Mucosa of descending colon (tissue), 3 donors: Measurements from ENCODE around the gene FN1. TPM values are rescaled to one million over a fixed set of nuclear protein-coding genes. Genes with fewer than 3 reads are reported as not detected.
"Not testable (repeated sequence)": the region's sequence is repeated elsewhere in the genome, so short reads cannot be mapped to it uniquely, and the experiment has no call there.

Experiments used
- ATAC-seq: fragments of 200-7000 bp; cut with Tn5 transposase; one replicate; pipeline ENCODE4 v1.9.1; 2020; ENCODE audit warnings: mild to moderate bottlenecking, moderate library complexity
- DNase-seq, 3 donors: peaks; one replicate each; pipeline ENCODE4 v3.0.0-alpha.2; 2020
- H3K36me3 ChIP-seq: fragments of 200-600 bp; one replicate; pipeline ENCODE4 v1.8.0; 2021; ENCODE audit warnings: low read depth, mild to moderate bottlenecking
- H3K4me1 ChIP-seq: fragments of 200-600 bp; one replicate; pipeline ENCODE4 v1.8.0; 2021; ENCODE audit warnings: low read depth, mild to moderate bottlenecking
- H3K4me3 ChIP-seq: fragments of 200-600 bp; one replicate; pipeline ENCODE4 v1.8.0; 2021; ENCODE audit warnings: mild to moderate bottlenecking
- H3K9me3 ChIP-seq: fragments of 200-600 bp; one replicate; pipeline ENCODE4 v1.8.0; 2021; ENCODE audit warnings: mild to moderate bottlenecking
- intact Hi-C, 2 donors: fragments of 100-400 bp; cut with DNase I in 1 of 2; cut with micrococcal nuclease in 1 of 2; formaldehyde crosslinking; loops; one replicate each; pipeline versions ENCODE4 v1.11.0 to v1.11.1; 2022; cut with DNase I, micrococcal nuclease
- total RNA-seq, 3 donors: library from RNA; stranded (reverse); fragmentation: NEBNext Ultra II Directional in 2 of 3; extraction: Animal tissue kit (Norgen Biotek cat#: 25700) in 2 of 3; gene quantifications; one replicate each; pipeline versions ENCODE4 v1.2.1 to v1.2.4, GENCODE V29; 2021 to 2023
- TF ChIP-seq, protein P1 (sequence below): fragments of 200-600 bp; IDR thresholded peaks from one replicate; pipeline ENCODE4 v1.8.0; 2022; ENCODE audit warnings: antibody characterized with exemption, mild to moderate bottlenecking
- donor health status: DM: no; HTN: no; CAD: no; lungs with moderate emphysema.
- donor health status: DM: no; HTN: no; CAD: no.
- donor health status: DM: no; HTN: yes; CAD: no.

The FN1 gene
- total RNA-seq, 3 donors from 2014 or later, result 30.3 to 1,060 (median 208) TPM

DNA sequence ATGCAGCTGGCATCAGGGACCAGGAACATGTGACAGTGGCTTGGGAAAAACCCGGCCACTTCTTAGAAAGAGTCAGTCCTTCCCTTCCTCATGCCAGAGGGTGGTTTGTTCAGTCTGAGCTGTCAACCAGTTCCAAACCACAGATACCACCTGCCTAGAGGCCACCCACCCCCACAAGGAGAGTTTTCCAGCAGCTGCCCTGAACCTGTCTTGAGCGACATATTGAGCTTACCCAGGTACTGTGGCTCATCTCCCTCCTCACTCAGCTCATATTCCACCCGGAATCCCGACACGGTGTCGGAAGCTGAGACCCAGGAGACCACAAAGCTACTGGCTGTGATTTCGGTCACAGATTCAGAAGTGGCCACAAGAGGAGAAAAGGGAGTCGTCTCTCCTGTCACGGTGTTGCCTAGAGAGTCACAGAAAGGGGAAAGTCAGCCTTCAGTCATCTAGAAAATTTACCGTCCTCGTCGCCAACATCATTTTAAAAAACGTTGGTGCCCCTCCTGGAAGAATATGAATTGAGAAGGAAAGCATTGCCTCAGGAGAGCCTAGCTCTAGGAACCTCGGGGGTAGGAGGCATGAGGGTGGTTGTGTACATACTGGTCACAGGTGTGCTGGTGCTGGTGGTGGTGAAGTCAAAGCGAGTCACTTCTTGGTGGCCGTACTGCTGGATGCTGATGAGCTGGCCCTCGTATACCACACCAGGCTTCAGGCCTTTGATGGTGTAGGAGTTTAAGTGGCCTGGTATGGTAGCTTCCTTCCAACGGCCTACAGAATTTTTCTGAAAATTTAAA lies 26.3 kb downstream of the FN1 start:
- Histone ChIP-seq H3K4me3 (no peak overlapping the region), H3K4me1 (no peaks in the 10 kb centered on the region), H3K36me3 (no peaks in the 10 kb centered on the region), H3K9me3 (no peaks in the 10 kb centered on the region)
- TF ChIP-seq, protein P1, sequence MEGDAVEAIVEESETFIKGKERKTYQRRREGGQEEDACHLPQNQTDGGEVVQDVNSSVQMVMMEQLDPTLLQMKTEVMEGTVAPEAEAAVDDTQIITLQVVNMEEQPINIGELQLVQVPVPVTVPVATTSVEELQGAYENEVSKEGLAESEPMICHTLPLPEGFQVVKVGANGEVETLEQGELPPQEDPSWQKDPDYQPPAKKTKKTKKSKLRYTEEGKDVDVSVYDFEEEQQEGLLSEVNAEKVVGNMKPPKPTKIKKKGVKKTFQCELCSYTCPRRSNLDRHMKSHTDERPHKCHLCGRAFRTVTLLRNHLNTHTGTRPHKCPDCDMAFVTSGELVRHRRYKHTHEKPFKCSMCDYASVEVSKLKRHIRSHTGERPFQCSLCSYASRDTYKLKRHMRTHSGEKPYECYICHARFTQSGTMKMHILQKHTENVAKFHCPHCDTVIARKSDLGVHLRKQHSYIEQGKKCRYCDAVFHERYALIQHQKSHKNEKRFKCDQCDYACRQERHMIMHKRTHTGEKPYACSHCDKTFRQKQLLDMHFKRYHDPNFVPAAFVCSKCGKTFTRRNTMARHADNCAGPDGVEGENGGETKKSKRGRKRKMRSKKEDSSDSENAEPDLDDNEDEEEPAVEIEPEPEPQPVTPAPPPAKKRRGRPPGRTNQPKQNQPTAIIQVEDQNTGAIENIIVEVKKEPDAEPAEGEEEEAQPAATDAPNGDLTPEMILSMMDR, result no peak
- intact Hi-C loops, result no loop called here
- DNase-seq, result no peak
- no peak for ATAC-seq

DNA sequence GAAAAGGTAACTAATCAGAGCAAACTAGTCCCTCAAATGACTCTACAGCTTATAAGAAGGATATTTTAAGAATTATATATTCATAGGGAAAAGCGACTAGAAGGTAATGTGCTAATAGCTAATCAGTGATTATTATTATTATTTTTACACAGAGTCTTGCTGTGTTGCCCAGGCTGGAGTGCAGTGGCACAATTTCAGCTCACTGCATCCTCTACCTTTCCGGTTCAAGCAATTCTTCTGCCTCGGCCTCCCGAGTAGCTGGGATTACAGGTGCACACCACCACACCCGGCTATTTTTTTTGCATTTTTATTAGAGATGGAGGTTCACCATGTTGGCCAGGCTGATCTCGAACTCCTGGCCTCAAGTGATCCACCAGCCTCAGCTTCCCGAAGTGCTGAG lies 27.4 kb downstream of the FN1 start:
- H3K36me3 ChIP-seq, H3K9me3 ChIP-seq, H3K4me1 ChIP-seq, ATAC-seq, DNase-seq, H3K4me3 ChIP-seq, intact Hi-C loops: not testable (repeated sequence)

DNA sequence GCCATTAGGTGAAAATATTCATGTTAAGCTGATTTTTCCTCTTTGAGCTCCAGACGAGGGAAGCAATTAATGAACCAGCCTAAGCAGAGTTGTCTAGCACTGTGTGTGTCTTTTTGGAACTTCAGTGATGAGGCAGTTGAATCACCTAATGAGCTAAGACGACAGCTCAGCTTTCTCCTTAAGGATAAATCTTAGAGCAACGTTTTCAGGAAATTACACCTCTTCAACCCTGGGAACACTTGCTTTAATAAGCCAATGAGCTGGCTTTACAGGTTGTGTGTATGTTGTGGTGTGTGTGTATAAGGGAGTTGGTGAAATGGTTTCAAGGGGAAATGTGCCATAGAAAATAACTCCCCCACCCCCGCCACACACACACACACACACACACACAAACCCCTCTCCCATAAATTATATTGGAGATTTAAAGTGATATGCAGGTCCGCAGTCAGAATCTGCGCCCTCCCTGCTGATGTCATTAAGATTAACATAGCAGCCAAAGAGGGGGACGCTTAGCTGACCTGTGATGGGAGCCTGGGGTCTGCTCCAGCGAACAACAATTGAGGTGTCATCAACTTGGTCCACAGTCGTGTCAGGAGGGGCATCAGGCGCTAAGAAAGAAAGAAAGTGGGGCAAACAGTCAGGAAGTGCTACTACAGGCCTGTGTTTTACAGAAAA lies 28.1 kb downstream of the FN1 start:
- no peak for ATAC-seq
- intact Hi-C loops, result no loop called here
- DNase-seq, result no peak
- Histone ChIP-seq H3K4me1 (no peaks in the 10 kb centered on the region), H3K9me3 (no peaks in the 10 kb centered on the region), H3K36me3 (no peaks in the 10 kb centered on the region), H3K4me3 (no peak overlapping the region)
- TF ChIP-seq, protein P1, result no peak

DNA sequence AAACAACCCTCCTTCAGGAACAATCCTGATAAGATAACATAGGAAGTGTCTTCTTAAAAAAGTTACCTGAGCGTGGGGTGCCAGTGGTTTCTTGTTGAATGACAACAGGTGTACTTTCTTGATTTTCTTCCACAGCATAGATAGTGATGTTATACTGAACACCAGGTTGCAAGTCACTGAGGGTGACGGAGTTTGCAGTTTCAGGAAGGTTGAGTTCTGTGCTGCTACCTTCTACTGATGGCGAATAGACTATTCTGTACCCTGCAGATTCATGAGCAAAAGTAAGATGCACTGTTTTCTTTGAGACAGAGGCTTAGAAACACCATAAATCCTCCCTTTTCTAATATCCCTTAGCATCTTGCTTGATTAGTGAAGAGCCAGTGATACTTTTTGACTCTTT lies 28.8 kb downstream of the FN1 start:
- intact Hi-C loops, result no loop called here
- no peaks in the 10 kb centered on the region for H3K9me3 ChIP-seq
- TF ChIP-seq, protein P1, result no peak
- H3K4me1 ChIP-seq, result no peaks in the 10 kb centered on the region
- no peaks in the 10 kb centered on the region for H3K36me3 ChIP-seq
- DNase-seq (no peak), ATAC-seq (no peak)
- no peak overlapping the region for H3K4me3 ChIP-seq

DNA sequence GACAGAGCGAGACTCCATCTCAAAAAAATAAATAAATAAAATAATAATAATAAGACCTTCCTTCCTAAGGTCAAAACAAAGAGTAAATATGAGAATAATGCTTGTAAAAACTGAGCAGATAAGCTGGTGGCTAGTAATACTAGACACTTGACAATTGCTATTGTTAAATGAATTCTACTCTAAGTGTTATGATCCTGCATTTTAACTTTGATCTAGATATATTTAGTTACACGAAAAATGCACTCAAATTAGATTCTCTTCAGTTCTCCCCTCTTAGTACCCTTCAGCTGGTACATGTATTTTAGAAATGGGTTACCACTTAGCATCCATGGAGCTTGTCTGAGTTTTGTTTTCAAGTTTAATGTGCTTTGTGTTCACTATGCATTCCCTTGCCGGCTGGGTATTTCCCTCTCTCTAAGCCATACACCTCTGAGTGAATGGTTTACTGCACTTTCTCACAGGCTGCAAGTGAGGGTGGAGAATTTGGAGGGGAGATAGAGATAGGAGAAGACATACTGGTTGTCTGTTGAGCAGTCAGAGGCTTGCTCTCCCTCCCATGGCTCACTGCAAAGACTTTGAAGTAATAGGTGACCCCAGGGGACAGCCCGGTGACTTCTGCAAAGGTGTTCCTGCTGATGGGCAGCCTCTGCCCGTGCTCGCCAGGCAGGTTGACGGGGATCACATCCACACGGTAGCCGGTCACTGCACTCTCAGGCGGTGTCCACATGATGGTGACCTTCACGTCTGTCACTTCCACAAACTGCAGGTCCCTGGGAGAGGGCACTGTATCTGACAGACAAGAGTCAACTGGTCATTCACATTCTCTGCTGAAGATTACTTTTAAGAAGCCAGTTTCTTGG lies 29.9 kb downstream of the FN1 start:
- Histone ChIP-seq H3K4me3 (no peak overlapping the region), H3K4me1 (no peaks in the 10 kb centered on the region), H3K36me3 (no peaks in the 10 kb centered on the region), H3K9me3 (no peaks in the 10 kb centered on the region)
- intact Hi-C loops, result no loop called here
- TF ChIP-seq, protein P1, result no peak
- DNase-seq, result no peak
- no peak for ATAC-seq
